ENCODE measurements around the gene CDK9.

CDK9 gene

DNA sequence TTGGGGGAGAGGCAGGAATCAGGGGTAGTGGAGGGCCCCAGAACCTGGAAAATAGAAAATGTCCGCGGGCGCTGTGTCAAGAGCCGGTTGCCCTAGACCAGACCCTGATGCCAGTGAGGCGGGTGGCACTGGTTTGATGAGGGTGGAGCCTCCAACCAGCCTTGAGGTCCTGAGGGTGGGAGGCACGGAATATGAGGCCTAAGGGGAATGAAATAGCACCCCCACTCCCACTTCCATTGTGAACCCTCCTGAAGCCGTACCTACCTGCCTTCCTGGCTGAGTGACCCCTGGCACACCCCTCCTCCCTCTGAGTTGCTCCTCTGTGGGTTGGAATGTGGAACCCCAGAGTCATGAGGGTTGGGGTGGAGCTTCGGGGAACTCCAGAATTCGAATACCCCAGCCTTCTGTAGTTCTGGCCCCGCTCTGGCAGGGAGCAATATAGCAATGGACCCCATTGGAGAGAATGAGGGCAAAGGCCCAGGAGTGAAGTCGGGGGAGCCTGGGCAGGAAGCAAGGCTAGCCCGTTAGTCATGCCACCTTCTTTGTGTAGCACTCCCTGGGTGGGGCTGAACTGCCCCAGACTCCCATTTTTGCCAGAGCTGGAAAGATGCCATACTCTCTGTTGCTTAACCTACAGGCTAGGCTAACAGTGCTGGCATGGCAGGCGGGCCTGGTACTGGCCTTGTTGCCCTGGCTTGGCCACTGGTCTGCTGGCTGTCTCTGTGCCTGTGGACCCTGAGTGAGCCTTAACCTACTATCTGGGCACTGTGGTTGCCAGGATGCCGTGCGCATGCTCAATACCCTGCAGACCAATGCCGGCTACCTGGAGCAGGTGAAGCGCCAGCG is 17.9 kb downstream of the CDK9 start:
- TF ChIP-seq, protein P1, sequence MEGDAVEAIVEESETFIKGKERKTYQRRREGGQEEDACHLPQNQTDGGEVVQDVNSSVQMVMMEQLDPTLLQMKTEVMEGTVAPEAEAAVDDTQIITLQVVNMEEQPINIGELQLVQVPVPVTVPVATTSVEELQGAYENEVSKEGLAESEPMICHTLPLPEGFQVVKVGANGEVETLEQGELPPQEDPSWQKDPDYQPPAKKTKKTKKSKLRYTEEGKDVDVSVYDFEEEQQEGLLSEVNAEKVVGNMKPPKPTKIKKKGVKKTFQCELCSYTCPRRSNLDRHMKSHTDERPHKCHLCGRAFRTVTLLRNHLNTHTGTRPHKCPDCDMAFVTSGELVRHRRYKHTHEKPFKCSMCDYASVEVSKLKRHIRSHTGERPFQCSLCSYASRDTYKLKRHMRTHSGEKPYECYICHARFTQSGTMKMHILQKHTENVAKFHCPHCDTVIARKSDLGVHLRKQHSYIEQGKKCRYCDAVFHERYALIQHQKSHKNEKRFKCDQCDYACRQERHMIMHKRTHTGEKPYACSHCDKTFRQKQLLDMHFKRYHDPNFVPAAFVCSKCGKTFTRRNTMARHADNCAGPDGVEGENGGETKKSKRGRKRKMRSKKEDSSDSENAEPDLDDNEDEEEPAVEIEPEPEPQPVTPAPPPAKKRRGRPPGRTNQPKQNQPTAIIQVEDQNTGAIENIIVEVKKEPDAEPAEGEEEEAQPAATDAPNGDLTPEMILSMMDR (IDR thresholded peaks at IDR 0.05): no peak

DNA sequence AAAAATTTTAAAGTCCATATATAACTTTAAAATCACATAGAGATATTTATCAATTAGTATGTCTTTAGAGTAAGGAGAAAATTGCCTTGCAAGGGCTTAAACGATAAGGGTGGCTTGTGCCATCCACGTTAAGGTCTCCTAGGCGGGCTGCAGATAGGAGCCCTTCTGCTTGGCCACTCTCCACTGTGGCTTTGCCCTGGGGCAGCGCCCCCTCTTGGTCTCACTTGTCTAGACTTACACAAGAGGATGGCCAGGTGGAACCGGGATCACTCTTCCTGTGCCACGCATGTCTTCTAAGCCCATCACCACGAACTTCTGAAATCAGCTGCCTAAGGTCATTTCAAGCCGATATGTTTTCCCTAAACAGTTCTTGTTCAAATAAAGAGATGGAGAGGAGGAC is 19.8 kb downstream of the CDK9 start:
- TF ChIP-seq, protein P1 (IDR thresholded peaks at IDR 0.05): no peak

DNA sequence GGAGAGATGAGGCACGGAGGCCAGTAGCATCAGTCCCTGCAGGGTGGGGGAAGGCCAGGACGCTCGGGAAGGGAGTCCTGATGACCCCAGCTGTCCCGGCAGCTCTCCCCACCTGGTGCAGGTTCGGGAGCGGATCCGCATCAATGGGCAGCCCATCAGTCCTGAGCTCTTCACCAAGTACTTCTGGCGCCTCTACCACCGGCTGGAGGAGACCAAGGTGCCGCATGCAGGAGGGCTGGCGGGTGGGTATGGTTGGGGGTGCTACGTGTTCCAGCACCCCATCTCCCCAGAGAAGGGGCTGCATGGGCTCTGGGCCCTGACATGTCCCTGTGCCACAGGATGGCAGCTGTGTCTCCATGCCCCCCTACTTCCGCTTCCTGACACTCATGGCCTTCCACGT is 21.0 kb downstream of the CDK9 start:
- TF ChIP-seq, protein P1 (IDR thresholded peaks at IDR 0.05): no peak

DNA sequence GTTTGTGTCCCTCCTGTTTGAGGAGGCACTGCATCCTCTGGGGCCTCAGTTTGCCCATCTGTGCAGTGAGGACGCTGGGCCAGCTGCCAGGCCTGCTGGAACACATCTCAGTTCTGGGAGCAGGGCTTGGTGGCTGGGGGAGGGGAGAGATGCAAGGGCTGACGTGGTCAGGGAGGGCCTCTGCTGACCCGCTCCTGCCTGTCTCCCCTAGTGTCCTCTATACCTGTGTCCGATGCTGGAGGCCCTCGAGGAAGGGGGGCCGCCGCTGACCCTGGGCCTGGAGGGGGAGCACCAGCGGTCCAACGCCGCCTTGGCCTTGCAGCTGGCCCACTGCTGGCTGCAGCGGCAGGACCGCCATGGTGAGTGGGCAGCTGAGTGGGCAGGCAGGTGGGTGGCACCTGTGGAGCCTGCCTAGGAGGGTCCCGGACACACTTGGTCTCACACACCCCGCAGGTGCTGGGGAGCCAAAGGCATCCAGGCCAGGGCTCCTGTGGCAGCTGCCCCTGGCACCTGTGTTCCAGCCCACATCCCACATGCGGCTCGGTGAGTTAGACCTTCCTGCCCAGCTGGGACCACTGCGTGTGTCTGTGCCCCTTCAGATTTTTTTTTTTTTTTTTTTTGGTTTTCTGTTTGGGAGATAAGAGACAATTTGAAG is 22.6 kb downstream of the CDK9 start:
- TF ChIP-seq, protein P1 (IDR thresholded peaks at IDR 0.05): no peak

DNA sequence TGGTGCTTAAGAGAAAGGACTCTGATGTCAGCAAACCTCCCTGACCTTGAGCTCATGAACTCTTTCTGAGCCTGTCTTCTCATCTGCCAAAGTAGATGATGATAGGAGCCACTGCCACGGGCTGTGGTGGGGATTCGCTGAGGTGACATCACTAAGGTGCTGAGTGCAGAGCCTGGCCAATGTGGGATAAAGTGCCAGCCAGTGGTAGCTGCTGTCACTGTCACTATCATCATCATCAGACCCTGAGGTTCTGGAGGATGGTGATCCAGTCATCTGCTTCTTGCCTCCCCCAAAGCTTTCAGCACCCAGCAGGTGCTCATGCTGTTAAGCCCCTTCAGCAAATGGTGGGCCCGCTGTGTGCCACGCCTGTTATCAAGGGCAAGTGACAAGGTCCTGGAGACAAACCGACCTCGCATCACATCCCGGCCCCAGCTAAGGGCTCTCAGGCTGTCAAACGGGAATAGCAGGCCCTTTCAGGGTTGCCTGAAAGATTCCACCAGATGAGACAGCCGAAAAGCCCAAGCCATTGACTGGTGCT is 23.2 kb downstream of the CDK9 start:
- TF ChIP-seq, protein P1 (IDR thresholded peaks at IDR 0.05): no peak

DNA sequence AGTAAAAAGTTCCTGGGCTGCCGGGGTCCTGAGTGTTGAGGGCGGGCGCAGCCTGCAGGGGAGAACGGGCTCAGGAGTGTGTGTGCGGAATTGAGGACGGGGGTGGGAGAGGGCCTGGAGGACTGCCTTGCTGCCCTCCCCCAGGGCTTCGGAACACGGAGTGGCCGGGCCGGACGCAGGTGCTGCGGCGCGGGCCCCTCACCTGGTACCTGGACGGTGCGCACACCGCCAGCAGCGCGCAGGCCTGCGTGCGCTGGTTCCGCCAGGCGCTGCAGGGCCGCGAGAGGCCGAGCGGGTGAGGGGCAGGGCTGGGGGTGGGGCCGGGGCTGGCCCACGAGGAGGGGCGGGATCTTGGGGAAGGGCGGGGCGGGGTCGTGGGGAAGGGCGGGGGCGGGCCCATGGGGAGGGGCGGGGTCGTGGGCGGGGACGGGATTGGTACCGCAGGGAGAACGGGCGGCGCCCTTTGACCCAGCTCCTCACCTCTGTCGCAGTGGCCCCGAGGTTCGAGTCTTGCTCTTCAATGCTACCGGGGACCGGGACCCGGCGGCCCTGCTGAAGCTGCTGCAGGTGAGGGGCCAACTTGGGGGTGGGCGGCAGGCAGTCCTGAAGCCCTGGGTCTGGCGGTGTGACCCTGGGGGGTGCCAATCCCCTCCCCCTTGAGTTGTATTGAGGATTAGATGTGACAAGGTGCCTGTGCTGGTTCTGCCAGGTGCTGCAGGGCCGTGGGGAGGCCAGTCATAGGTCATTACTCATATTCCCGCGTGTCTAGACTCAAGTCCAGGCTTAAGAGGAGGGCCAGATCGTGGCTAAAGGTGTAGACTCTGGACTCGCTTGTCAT is 23.9 kb downstream of the CDK9 start:
- TF ChIP-seq, protein P1 (IDR thresholded peaks at IDR 0.05): no peak

Data from LNCAP (cell line).